ENCODE data around the gene PRMT7.

DNA sequence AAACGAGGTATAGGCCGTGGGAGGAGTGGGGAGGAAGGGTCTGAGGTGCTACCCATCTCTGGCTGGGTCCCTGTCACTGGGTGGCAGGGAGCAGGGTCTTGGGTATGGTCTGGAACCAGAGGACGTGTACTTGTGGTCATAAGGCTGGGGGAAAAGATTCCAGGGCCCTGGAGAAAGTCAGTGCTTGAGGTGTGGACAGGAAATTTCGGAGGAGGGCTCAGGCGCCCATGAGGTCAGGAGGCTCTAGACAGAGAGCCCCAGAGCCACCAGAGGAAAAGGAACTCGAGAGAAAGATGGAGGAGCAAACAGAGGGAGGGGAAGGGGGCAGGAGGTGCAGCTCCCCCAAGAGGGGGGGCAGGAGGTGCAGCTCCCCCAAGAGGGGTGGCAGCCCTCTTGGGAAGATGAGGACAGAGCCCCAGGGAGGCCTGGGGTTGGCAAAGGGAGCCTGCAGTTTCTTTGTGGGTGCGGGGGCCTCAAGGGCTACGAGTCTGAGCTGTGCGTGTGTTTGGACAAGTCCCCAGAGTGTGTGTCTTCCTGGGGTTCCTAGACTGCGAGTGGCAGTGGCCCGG is 47.2 kb upstream of the PRMT7 start:
- TF ChIP-seq, protein P1, sequence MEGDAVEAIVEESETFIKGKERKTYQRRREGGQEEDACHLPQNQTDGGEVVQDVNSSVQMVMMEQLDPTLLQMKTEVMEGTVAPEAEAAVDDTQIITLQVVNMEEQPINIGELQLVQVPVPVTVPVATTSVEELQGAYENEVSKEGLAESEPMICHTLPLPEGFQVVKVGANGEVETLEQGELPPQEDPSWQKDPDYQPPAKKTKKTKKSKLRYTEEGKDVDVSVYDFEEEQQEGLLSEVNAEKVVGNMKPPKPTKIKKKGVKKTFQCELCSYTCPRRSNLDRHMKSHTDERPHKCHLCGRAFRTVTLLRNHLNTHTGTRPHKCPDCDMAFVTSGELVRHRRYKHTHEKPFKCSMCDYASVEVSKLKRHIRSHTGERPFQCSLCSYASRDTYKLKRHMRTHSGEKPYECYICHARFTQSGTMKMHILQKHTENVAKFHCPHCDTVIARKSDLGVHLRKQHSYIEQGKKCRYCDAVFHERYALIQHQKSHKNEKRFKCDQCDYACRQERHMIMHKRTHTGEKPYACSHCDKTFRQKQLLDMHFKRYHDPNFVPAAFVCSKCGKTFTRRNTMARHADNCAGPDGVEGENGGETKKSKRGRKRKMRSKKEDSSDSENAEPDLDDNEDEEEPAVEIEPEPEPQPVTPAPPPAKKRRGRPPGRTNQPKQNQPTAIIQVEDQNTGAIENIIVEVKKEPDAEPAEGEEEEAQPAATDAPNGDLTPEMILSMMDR (conservative IDR thresholded peaks at IDR 0.05; ENCODE audit: low read length): peak; percentile 77; the same call in 1 of the 2 replicates
- no peak for TF ChIP-seq EZH2phosphoT487 (IDR thresholded peaks at IDR 0.05; ENCODE audit: borderline replicate concordance)
